HG03095 (cell line): Measurements from ENCODE around the gene MRPS24.
A peak's percentile ranks its signal among the peaks of the same experiment; 100 is the strongest.
"Not testable (repeated sequence)": the region's sequence is repeated elsewhere in the genome, so short reads cannot be mapped to it uniquely, and the experiment has no call there.

Source experiments
- ATAC-seq: cut with Tn5 transposase; IDR thresholded peaks from one replicate; pipeline ENCODE4 v1.9.1; 2021; ENCODE audit warnings: moderate library complexity; ENCODE audit not compliant: unreplicated experiment

MRPS24 gene

DNA sequence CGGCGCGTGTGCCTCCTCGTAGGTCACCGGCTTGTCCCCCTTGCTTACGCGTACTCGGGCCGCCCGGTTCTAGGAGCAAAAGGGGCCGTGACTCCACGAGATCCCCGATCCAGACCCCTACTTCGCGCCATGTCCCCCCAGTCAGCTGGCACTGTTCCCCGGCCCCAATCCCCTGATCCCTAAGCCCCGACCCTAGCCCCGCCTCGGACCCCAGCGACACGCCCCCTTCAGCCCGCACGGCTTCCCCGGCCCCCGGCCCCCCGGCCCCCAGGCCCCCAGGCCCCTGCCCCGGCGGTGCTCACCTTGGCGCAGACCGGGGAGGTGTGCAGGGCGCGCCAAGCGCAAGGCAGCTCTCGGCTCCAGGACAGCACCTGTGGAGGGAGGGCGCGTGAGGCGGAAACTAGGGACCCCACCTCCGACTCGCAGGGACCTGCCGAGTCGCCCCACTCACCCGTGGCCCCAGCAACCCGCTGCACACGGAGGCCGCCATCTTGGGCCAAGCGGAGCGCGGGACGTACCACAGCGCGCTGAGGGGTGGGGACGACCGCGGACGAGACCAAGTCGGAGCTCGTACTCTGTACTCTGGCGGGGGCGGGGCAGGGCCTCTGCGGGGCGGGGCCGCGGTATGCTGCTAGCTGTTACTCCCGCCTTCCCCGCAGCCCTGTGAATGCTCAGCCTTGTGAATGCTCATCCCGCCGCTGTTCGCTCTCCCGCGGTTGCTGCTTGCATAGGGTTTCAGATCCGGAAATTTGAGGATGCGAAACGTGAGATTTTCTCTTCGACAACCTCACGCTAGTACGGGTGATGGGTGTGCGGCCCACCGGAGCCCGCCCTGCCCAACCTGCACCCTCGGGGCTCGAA lies at the start of gene MRPS24:
MRPS24 (minus strand) TSS at position 512 of the 861 bp plus-strand sequence; CDS start at position 490, 22 bp downstream.
- ATAC-seq: peak; percentile 93

DNA sequence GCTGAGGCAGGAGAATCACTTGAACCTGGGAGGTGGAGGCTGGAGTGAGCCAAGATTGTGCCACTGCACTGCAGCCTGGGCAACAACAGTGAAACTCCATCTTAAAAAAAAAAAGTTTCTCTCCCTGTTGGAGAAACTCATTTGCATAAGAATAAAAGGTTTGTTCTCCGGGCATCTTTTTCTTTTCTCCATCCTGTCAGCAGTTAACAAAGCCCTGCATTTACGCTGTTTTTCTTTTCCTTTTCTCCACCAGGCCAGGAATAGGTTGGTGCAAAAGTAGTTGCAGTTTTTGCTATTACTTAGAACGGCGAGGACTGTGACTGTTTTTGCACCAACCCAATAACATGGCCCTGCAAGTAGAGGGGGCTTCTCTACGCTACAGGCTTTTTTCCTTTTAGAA lies 46.6 kb upstream of the MRPS24 start:
- no peak for ATAC-seq

DNA sequence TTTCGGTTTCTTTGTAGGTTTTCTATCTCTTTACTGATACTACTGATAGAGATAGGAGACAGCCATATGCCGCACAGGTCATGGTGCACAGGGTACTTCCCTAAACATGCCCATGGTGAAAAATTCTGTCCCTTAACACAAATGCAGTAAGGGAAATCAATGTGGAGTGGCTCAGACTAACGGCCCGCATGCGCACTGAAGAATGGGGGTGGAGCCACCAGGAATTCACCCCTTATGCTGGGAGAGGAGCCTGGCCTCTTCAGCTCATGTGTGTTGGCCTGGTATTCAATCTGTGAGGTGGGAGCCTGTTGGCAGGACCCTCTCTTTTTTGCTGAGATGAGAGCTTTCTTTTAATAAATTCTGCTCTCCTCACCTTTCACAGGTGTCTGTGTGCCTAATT lies 45.5 kb upstream of the MRPS24 start:
- ATAC-seq: no peak

DNA sequence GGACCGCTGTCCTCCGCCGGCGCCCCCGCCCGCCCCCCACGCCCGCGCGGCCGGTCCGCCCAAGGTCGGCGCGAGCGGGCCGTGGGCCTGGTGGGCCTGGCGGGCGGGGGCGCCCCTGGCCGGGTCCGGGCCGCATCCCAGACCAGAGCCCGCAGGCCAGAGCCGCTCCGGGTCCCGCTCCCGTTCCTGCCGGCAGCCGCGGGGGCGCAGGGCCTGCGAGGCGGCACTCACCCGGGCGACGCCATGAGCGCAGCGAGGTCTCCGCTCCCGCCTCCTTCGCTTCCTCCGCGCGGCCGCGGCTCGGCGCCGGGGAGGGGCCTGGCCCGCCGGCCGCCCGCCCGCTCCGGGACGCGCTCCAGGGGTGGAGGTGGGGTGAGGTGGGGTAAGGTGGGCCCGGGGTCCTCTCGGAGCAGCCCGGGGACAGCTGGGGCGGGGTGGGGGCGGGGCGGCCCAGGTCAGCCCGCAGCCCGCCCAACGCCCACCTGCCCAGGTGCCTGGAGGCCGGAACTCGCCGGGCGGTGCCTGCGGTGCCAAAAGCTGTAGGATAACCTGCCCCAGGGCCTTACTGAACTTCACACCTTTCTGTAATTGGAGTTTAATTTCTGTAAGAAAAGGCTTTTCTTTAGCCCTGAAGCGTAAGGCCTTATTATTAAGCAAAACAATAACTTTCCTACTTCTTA lies 37.2 kb upstream of the MRPS24 start, which contains the start of gene URGCP:
URGCP (minus strand) TSS at position 266 of the 680 bp plus-strand sequence; CDS start at position 245, 21 bp downstream.
- peak; percentile 80 for ATAC-seq

DNA sequence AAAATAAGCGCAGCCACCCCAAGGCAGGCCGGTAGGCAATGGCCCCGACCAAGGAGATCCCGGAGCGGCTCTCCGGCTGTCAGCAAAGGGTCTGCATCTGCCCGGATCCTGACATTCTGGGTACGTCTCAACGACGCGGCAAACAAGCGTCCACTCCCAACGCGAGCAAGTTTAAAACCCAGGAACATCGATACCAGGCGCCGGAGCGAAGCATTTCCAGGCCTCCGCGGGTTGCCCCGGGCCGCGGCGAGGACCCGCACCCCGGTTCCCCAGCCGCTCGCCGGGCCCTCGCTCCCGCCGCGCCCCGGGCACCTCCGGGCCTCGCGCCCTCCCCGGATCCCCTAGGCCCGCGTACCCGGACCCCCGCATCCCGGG lies 36.6 kb upstream of the MRPS24 start:
- peak; percentile 35 for ATAC-seq

DNA sequence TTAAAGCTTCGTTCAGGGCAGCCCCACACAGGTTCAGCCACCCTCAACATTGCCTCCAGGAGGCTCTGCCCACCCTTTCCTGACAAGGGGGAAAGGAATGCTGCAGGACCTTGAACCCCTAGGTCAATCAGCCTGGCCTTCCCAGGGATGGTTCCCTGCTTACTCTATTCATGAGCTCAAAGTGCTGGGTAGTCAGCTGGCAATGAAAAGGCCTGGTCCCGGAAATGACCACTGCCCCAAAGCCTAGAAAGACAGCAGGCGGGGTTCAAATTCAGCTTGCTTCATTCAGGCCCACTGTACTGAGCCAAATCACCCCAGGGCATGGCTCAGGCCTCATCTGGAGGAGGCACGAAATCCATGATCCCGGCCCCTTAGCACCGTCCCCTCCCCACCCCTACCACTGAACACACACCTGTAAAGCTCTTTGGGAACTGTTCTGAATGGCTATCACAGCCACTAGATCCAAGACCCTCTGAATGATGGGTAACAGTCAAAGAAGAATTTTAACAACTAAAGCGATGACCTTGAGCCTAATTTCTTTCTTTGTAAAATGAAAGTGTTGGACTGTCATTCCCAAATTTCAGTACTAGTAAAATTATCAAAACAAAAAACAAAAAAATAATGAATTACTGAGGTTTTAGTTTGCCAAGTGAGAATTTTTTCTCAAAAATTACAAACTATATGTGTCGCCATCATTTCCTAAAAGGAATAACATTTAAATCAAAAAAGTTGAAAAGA lies 36.1 kb upstream of the MRPS24 start:
- no peak for ATAC-seq

DNA sequence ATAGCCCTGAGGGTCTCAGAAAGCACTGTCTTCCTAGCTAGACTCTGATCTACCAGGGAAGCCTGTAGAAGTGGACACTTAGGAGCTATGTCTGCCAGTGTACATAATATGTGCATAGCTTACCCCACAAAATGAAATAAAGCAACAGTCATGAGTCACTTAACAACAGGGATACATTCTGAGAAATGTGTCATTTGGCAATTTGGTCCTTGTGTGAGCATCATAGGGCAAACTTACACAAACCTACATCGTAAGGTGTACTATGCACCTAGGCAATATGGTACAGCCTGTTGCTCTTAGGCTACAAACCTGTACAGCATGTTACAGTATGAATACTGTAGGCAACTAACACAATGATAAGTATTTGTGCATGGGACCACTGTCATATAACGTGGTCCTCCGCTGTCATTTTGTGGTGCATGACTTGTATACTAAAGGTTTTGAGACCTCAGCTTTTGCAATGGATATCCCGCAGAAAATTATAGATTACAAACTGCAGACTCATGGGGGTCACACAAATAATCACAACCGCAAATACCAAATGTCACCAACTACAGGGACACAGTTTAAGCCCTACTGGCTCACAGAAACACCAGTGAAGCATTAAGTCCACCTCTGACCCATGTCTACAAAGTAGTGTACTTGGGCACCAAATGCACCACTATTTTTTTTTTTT lies 35.4 kb upstream of the MRPS24 start:
- ATAC-seq: no peak

DNA sequence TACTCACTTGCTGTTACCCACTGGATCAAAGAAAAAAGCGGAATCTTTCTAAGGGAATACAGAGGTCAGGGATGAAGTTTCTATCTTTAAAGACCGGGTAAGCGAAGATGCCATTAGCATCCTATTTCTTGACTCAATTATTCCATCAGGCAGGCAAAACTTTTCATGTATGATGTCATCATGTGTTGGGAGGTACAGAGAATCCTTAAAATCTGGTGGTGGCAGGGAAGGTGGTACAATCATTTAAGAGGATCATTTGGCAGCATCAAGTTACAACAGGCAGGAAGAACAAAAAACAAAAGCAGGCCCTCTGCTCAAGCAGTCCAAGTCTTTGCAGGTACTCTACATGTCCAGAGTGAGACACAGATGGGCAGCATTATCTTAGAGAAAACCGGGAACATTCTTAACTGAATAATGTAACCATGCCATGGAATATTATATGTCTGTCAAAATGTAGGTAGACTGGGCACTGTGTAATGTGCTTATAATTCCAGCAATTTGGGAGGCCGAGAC lies 33.3 kb upstream of the MRPS24 start:
- ATAC-seq: no peak

DNA sequence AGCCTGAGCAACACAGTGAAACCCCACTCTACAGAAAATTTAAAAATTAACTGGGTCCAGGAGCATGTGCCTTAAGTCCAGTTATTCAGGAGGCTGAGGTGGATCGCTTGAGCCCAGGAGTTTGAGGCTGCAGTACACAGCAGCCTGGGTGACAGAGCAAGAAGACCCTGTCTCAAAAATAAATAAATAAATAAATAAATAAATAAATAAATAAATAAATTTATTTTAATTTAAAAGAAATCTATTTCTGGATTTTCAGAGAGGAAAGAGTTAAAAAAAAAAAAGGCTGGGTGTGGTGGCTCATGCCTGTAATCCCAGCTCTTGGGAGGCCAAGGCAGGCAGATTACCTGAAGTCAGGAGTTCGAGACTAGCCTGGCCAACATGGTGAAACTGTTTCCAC lies 29.3 kb upstream of the MRPS24 start:
- ATAC-seq: not testable (repeated sequence)

DNA sequence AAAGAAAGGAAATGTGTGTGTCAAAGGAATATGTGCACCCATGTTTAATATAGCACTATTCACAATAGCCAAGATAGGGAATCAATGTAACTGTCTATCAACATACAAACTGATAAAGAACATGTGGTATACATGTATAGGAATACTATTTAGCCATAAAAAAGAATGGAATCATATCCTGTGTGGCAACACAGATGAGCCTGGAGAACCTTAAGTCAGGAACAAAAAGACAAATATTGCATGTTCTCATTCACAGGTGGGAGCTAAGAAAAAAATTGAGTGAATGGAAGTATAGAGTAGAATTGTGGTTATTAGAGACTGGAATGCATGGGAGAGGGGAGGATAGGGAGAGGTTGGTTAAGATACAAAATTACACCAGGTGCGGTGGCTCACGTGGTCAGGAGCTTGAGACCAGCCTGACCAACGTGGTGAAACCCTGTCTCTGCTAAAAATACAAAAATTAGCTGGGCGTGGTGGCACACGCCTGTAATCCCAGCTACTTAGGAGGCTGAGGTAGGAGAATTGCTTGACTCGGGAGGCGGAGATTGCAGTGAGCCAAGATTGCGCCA lies 26.6 kb upstream of the MRPS24 start:
- ATAC-seq: no peak

DNA sequence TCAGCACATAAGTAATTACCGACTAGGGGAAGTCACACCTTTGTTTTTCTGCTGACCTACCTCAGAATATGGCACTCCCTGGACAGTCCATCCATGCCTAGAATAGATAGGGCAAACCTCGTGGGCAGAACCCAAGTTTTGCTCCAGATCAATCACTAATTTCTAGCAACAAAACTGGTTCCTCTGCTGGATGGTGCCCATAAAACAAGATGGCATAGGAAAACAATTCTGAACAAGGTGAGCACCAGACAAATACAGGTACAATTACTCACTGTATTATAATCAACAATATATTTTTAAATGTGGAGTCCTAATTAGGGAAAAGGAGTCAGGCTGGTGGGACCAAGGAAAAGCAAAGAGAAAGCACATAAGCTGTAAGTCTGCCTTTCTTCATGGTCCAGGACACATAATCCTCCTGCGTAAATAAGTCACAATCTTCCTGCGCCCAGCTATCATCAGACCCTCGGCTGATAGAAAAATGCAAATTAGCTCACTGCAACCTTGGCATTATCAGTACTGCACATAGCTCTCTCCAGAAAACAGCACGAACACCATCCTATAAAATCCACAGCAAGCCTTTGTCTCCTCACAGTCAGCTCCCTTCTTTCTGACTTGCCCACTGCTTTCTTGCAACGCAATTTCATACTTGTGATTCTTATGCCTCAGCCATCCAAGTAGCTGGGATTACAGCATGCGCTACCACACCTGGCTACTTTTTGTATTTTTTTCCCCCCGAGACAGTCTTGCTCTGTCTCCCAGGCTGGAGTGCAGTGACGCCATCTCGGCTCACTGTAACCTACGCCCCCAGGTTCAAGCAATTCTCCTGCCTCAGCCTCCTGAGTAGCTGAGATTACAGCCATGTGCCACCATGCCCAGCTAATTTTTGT lies 22.0 kb upstream of the MRPS24 start:
- no peak for ATAC-seq

DNA sequence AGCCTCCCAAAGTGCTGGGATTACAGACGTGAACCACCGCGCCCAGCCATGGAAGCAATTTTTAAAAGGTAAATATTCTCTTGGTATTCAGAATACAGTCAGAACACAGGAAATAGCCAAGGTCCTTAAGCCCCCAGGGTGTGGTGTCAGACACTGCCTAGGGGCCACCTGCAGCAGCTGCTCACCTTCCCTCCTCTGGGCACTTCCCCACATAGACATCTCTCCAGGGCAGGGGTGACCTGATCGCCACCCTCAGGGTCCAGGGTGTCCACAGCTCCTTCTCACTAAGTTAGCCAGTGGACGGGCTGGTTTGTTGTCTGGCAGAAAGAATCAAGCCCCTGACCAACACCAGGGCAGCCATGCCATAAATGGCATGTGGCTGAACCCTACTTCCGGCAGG lies 21.2 kb upstream of the MRPS24 start:
- ATAC-seq: no peak

DNA sequence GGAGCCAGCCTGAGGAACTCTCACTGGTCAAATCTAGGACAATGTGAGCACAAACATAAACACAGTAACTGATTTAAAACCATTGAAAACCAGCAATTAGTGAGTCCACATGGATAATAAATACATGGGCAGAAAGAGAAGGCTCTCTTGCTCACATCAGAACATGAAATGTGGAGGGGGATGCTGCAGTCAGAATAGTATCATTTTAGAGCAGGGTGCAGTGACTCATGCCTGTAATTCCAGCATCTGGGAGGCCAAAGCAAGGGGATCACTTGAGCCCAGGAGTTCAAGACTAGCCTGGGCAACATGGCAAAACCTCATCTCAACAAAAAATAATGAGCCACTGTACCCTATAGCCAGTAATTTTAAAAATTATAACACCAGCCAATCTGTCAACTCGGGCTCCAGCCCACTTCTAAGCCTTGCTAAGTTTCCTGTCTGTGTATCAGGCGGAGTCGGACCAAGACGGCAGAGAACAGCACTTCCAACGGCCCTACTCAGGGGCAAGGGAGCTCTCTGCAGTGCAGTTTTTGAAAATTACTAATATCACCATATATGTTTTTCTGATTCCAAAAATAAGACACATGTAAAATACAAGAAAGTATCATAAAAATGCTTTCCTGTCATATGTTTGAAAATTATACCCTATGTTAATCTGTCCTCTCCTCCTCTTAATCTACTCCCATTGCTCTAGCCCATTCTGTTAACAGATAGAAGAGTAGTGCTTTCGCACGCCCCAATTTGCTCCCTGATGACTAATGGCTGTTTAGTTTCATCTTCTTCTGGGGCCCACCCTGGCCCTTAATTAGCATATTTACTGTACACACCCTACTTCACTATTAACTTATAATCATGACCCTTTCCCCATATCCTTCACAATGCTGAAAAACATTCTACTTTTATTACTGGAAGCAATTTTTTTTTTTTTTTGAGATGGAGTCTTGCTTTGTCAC lies 20.0 kb upstream of the MRPS24 start:
- no peak for ATAC-seq

DNA sequence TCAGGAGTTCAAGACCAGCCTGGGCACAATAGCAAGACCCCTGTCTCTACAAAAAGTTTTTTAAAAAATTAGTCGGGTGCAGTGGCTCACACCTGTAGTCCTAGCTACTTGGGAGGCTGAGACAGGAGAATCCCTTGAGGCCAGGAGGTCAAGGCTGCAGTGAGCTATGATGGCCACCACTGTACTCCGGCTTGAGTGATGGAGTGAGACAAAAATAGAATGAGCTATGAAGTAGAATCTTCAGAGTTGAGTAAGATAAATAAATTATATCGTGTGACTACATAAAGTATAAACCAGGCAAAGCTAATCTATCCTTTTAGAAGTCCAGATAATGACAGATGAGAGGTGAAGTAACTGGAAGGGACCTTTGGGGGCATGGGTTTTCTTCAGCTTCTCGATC lies 15.3 kb upstream of the MRPS24 start:
- no peak for ATAC-seq

DNA sequence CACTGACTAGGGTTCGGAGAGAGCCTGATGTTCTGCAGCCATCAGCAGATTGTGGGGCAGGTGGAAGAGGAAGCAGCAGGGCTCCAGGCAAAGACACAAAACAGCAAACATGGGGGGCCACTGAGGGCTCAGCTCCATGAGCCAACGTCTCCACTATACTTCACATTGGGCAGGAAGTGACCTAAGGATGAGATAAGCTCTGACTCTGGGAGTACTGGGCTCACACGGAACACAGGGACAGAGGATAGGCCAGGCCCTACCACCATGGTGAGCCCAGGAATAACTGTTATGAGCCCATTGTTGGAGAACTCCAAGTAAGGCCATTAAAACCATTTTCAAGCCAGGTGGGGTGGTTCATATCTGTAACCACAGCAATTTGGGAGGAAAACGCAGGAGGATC lies 14.9 kb upstream of the MRPS24 start:
- no peak for ATAC-seq

DNA sequence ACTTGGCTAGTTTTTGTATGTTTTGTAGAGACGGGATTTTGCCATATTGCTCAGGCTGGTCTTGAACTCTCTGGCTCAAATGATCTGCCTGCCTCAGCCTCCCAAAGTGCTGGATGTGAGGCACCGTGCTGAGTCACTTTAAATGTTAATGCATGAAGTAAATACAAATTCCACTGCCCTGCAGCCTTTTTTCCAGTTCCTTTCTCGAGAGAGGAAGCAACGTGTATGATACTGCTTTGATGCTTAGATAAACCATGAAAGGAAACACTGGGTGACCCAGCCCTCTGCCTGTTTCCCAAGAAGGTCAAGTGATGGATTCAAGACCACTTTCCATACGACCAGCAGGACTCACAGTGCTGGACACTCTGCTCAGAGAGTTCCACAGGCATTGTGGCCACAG lies 11.3 kb upstream of the MRPS24 start:
- ATAC-seq: no peak

DNA sequence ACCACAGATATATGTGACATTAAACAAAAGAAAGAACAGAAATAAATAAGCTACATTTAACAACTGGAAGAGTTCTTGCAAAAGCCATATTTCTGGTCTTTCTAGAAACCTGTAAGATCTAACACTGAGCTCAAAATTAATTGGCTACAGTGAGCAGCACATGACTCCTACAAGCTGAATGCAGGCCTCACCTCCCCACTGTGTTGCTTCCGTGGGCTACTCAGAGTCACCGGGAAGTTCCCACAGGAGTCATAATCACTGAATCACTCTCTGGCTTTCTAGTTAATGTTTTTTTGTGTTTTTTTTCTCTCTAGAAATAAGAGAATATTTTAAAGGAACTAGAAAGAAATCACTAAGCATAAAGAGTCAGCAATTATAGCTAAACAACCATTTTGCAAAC lies 10.2 kb upstream of the MRPS24 start:
- ATAC-seq: no peak

DNA sequence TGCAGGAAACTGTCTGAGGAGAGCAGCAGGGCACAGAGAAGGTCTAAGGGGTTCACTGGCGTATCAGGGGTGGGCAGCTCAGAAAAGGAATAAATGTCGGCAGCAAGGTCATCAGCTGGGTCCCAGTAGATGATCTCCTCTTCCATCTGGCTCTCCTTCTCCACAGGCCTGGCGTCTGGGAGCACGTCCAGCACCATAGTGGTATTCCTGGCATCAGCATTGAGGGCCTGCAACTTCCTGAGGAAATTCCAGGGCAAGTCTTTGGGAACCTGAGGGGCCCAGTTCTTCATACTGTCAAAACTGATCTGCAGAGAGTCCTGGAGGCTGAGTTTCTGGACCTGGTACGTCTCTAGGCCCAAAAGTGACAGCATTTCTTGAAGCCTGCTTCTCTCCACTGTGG lies 9.6 kb upstream of the MRPS24 start:
- no peak for ATAC-seq
